K562 (cell line): Measurements from ENCODE around the gene HOXC10. TPM values are rescaled to one million over a fixed set of nuclear protein-coding genes. Genes with fewer than 3 reads are reported as not detected.

Experiments used
- BRD4 ChIP-seq: fragments of 200-600 bp; sonication (generic); IDR thresholded peaks from 2 replicates; pipeline ENCODE4 v1.6.1; 2017; ENCODE audit warnings: inconsistent platforms
- CBX3 ChIP-seq, 2 experiments: IDR thresholded peaks; 1 replicate in 1 of 2; 2 replicates in 1 of 2; pipeline ENCODE4 v1.6.1; 2012; ENCODE audit warnings: inconsistent platforms in 2 of 2, low read length in 2 of 2, borderline replicate concordance in 1 of 2, control low read depth in 1 of 2
- CSDE1 ChIP-seq, 2 experiments: fragments of 450-650 bp; IDR thresholded peaks; 2 replicates each; pipeline ENCODE4 v1.6.1; 2016; ENCODE audit warnings: mild to moderate bottlenecking in 1 of 2
- ELF4 ChIP-seq: fragments of 450-650 bp; formaldehyde crosslinking; IDR thresholded peaks from 2 replicates; pipeline ENCODE4 v1.4.0; 2022; ENCODE audit warnings: missing genetic modification characterization
- EZH2 ChIP-seq: IDR thresholded peaks from 2 replicates; pipeline ENCODE4 v1.6.1; 2012; ENCODE audit warnings: low read depth, mild to moderate bottlenecking, inconsistent platforms, low read length, borderline replicate concordance
- GTF2A2 ChIP-seq: IDR thresholded peaks from 2 replicates; pipeline ENCODE4 v1.6.1; 2016; ENCODE audit warnings: mild to moderate bottlenecking, missing genetic modification characterization, missing compliant biosample characterization
- ILF3 ChIP-seq: fragments of 450-650 bp; IDR thresholded peaks from 2 replicates; pipeline ENCODE4 v1.6.1; 2018; ENCODE audit warnings: antibody characterized with exemption, mild to moderate bottlenecking, moderate library complexity, borderline replicate concordance
- KDM1A ChIP-seq, 2 experiments: fragments of 450-650 bp; IDR thresholded peaks; 2 replicates each; pipeline ENCODE4 v1.6.1; 2016; ENCODE audit warnings: mild to moderate bottlenecking in 2 of 2
- KDM2B ChIP-seq: fragments of 250-450 bp; sonication (Bioruptor Pico); IDR thresholded peaks from 2 replicates; pipeline ENCODE4 v1.8.0; 2021; ENCODE audit warnings: mild to moderate bottlenecking, moderate library complexity
- RBM17 ChIP-seq: fragments of 200-400 bp; formaldehyde crosslinking; IDR thresholded peaks from 2 replicates; pipeline ENCODE4 v1.6.1; 2017; ENCODE audit warnings: low read depth, mild to moderate bottlenecking, low read length, borderline replicate concordance
- SOX6 ChIP-seq: fragments of 450-650 bp; IDR thresholded peaks from 2 replicates; pipeline ENCODE4 v1.6.1; 2014; ENCODE audit warnings: mild to moderate bottlenecking
- STAT5B ChIP-seq: fragments of 250-450 bp; sonication (Bioruptor Pico); IDR thresholded peaks from 2 replicates; pipeline ENCODE4 v1.8.0; 2021; ENCODE audit warnings: mild to moderate bottlenecking, inconsistent platforms
- TBP ChIP-seq: optimal IDR thresholded peaks from 2 replicates; pipeline ENCODE3; 2011; ENCODE audit warnings: low read depth, low read length, improper control_type of control experiment
- XRCC4 ChIP-seq: IDR thresholded peaks from one replicate; pipeline ENCODE4 v1.6.1; 2011; ENCODE audit not compliant: insufficient read depth, insufficient read length; ENCODE audit errors: extremely low read depth
- ZFP36 ChIP-seq: fragments of 150-350 bp; IDR thresholded peaks from 2 replicates; pipeline ENCODE4 v1.6.1; 2018; ENCODE audit warnings: low read length, low read depth; ENCODE audit not compliant: partially characterized antibody
- ZNF253 ChIP-seq: fragments of 250-450 bp; sonication (Bioruptor Pico); conservative IDR thresholded peaks from 2 replicates; pipeline ENCODE4 v1.6.1; 2021; ENCODE audit warnings: mild to moderate bottlenecking
- ZNF583 ChIP-seq: fragments of 250-450 bp; sonication (Bioruptor Pico); IDR thresholded peaks from 2 replicates; pipeline ENCODE4 v1.4.0; 2020
- polyA plus RNA-seq, 8 experiments: library from polyadenylated mRNA; depleted of rRNA in 4 of 8; stranded (reverse) in 5 of 8; unstranded in 3 of 8; fragments of >200 nt; fragmentation: Nextera tagmentation in 2 of 8; fragmentation: Illumina TruSeq in 1 of 8; extraction: Ambion mirVana in 2 of 8; extraction: Trizol in 1 of 8; gene quantifications; 2 replicates each; pipeline versions ENCODE4 v1.2.1 to v1.2.3, GENCODE V29; 2011 to 2014; ENCODE audit warnings: inconsistent platforms in 1 of 8, missing spikeins in 1 of 8
- total RNA-seq, 7 experiments: library from RNA; depleted of rRNA in 6 of 7; stranded (reverse); fragments of >200 nt in 6 of 7; fragmentation: Illumina TruSeq in 2 of 7; extraction: Trizol in 2 of 7; gene quantifications; 2 replicates each; pipeline versions ENCODE4 v1.2.1 to v1.2.3, GENCODE V29; 2011 to 2021; ENCODE audit warnings: low replicate concordance in 1 of 7
- TF ChIP-seq, protein P1 (sequence below): fragments of 450-650 bp; IDR thresholded peaks from 2 replicates; pipeline ENCODE4 v1.6.1; 2016; ENCODE audit warnings: low read depth
- TF ChIP-seq, protein P2 (sequence below): sonication (generic); formaldehyde crosslinking; IDR thresholded peaks from 2 replicates; pipeline ENCODE4 v1.8.1; 2022; ENCODE audit warnings: missing genetic modification reagents
- TF ChIP-seq, protein P3 (sequence below): fragments of 200-800 bp; sonication (Bioruptor generic); IDR thresholded peaks from 2 replicates; pipeline ENCODE4 v1.6.1; 2017; ENCODE audit warnings: missing genetic modification characterization, missing compliant biosample characterization

The HOXC10 gene
- total and polyA plus RNA-seq, 9 of the 15 experiments (the other 6 are each of a cell fraction or from before 2014, with no cell fraction given) = 0.13 to 0.77 (median 0.35) TPM; not detected in 2

DNA sequence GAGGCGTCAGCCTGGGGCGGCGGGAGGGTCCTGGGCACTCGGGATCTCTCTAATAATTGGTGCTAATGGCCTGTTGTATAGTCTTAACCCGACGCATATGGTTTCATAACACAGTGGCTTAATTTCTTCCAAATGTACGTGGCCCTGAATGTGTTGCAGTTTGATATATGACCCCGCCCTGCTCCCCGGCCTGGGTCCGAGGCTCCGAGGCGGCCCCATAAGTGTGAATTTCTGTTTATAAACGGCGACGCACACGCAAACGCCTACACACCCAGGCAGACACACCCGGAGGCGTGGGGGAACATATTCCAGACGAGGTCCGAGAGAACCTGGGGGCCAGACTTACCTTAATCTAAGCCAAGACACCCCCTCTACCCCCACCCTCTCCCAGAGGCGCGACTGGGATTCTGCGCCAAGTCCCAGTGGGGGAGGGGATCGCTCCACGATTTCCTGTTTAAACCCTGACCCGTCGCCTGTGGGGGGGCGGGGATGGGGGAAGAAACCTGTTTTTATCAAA lies 33.6 kb downstream of the HOXC10 start (continued):
- TF ChIP-seq, protein P1, sequence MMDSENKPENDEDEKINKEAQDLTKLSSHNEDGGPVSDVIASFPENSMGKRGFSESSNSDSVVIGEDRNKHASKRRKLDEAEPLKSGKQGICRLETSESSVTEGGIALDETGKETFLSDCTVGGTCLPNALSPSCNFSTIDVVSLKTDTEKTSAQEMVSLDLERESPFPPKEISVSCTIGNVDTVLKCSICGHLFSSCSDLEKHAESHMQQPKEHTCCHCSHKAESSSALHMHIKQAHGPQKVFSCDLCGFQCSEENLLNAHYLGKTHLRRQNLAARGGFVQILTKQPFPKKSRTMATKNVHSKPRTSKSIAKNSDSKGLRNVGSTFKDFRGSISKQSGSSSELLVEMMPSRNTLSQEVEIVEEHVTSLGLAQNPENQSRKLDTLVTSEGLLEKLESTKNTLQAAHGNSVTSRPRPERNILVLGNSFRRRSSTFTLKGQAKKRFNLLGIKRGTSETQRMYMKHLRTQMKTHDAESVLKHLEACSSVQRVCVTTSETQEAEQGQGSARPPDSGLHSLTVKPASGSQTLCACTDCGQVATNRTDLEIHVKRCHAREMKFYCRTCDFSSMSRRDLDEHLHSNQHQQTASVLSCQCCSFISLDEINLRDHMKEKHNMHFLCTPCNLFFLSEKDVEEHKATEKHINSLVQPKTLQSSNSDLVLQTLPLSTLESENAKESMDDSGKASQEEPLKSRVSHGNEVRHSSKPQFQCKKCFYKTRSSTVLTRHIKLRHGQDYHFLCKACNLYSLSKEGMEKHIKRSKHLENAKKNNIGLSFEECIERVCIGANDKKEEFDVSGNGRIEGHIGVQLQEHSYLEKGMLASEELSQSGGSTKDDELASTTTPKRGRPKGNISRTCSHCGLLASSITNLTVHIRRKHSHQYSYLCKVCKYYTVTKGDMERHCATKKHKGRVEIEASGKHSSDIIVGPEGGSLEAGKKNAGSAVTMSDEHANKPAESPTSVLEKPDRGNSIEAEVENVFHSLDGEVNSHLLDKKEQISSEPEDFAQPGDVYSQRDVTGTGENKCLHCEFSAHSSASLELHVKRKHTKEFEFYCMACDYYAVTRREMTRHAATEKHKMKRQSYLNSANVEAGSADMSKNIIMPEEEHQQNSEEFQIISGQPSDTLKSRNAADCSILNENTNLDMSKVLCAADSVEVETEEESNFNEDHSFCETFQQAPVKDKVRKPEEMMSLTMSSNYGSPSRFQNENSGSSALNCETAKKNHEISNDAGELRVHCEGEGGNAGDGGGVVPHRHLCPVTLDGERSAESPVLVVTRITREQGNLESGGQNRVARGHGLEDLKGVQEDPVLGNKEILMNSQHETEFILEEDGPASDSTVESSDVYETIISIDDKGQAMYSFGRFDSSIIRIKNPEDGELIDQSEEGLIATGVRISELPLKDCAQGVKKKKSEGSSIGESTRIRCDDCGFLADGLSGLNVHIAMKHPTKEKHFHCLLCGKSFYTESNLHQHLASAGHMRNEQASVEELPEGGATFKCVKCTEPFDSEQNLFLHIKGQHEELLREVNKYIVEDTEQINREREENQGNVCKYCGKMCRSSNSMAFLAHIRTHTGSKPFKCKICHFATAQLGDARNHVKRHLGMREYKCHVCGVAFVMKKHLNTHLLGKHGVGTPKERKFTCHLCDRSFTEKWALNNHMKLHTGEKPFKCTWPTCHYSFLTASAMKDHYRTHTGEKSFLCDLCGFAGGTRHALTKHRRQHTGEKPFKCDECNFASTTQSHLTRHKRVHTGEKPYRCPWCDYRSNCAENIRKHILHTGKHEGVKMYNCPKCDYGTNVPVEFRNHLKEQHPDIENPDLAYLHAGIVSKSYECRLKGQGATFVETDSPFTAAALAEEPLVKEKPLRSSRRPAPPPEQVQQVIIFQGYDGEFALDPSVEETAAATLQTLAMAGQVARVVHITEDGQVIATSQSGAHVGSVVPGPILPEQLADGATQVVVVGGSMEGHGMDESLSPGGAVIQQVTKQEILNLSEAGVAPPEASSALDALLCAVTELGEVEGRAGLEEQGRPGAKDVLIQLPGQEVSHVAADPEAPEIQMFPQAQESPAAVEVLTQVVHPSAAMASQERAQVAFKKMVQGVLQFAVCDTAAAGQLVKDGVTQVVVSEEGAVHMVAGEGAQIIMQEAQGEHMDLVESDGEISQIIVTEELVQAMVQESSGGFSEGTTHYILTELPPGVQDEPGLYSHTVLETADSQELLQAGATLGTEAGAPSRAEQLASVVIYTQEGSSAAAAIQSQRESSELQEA = no peak
- no peak for TF ChIP-seq STAT5B (CRISPR knock-in tag)
- TF ChIP-seq TBP = no peak
- peak; percentile 90 for TF ChIP-seq BRD4
- TF ChIP-seq ZFP36 = no peak
- no peak for TF ChIP-seq XRCC4
- TF ChIP-seq GTF2A2 (tag) = no peak
- TF ChIP-seq KDM1A (IDR thresholded peaks at IDR 0.05) = no peak
- no peak for TF ChIP-seq ZNF583
- TF ChIP-seq ZNF253 (CRISPR knock-in tag) = no peak
- no peak for TF ChIP-seq RBM17
- TF ChIP-seq CSDE1 (IDR thresholded peaks at IDR 0.05) = no peak
- no peak for TF ChIP-seq CBX3 (IDR thresholded peaks at IDR 0.05; ENCODE audit: borderline replicate concordance in 1 of 2, low read length in 2 of 2)
- TF ChIP-seq ELF4 (CRISPR knock-in tag) = no peak
- no peak for TF ChIP-seq SOX6
- TF ChIP-seq KDM2B = no peak
- TF ChIP-seq, protein P2, sequence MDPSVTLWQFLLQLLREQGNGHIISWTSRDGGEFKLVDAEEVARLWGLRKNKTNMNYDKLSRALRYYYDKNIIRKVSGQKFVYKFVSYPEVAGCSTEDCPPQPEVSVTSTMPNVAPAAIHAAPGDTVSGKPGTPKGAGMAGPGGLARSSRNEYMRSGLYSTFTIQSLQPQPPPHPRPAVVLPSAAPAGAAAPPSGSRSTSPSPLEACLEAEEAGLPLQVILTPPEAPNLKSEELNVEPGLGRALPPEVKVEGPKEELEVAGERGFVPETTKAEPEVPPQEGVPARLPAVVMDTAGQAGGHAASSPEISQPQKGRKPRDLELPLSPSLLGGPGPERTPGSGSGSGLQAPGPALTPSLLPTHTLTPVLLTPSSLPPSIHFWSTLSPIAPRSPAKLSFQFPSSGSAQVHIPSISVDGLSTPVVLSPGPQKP (CRISPR knock-in tag) = no peak
- TF ChIP-seq, protein P3, sequence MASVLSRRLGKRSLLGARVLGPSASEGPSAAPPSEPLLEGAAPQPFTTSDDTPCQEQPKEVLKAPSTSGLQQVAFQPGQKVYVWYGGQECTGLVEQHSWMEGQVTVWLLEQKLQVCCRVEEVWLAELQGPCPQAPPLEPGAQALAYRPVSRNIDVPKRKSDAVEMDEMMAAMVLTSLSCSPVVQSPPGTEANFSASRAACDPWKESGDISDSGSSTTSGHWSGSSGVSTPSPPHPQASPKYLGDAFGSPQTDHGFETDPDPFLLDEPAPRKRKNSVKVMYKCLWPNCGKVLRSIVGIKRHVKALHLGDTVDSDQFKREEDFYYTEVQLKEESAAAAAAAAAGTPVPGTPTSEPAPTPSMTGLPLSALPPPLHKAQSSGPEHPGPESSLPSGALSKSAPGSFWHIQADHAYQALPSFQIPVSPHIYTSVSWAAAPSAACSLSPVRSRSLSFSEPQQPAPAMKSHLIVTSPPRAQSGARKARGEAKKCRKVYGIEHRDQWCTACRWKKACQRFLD (CRISPR knock-in tag) = no peak
- TF ChIP-seq EZH2 = no peak
- TF ChIP-seq ILF3 = no peak
